ENCODE data around the gene TGM3. TPM values are rescaled to one million over a fixed set of nuclear protein-coding genes. Genes with fewer than 3 reads are reported as not detected.

TGM3 gene
- total and polyA plus RNA-seq, 9 donors: 0.13 to 0.91 (median 0.38) TPM

DNA sequence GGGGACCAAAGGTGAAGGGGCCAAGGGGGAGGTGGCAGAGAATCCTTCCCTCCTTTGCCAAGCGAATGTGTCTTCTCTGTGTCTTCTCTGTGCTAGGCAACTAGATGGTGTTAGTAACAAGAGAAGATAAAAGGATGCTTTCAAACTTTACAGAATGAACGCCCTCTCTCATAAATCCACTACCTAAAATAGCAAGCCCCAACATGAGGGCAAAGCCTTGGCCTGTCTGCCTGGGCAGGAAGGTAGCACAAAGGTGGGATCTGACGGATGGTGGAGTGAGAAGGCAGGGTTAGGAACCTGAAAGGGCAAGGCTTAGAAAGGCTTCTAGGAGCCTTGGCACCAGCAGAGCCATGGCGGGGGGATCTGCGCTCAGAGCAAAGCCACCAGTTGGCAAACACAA, 13.6 kb upstream of the TGM3 start:
- 86% methylated on average over 1 of the region's 5 CpGs for WGBS (ENCODE audit: insufficient coverage)

DNA sequence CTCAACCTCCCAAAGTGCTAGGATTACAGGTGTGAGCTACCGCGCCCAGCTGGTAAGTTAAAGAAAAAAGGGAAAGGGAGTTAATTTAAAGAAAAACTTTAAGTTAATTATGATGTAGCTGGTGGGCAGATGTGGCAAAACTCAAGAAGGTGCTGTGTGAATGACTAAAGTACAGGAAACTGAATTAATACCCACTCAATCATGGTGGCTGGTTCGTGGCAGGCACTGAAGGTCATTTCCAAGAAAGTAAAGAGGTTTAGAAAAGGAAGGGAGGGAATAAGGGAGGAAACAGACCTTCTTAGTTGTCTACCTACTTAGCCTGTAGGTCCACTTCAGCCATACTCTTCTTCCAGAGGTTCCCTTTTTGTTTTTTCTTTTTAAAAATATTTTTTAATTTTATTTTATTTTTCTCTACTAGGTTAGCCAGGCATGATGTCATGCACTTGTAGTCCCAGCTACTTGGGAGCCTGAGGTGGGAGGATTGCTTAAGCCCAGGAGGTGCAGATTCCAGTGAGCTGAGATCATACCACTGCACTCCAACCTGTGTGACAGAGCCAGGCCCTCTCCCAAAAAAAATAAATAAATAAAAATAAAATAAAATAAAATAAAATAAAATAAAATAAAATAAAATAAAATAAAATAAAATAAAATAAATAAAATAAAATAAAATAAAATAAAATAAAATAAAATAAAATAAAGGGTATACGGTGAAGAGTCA, 11.9 kb upstream of the TGM3 start:
- Histone ChIP-seq H3K27me3 (ENCODE audit: control insufficient read depth, insufficient read depth, low read length) (no peaks in the 10 kb centered on the region), H3K27ac (ENCODE audit: low read length) (no peak overlapping the region), H3K36me3 (ENCODE audit: control insufficient read depth, insufficient read depth, low read length) (no peaks in the 10 kb centered on the region), H3K9me3 (replicated peaks; ENCODE audit: control insufficient read depth, low read depth, low read length) (peaks cover 2% of the 10 kb centered on the region), H3K4me1 (ENCODE audit: control insufficient read depth, insufficient read depth, low read length) (peaks cover 10% of the 10 kb centered on the region), H3K4me3 (ENCODE audit: low read length) (no peak overlapping the region)
- no peak for DNase-seq
- no CpG with 5 or more reads among the region's 4 CpGs for WGBS (ENCODE audit: insufficient coverage)

More for the DNA sequence above, 13.6 kb upstream of the TGM3 start:
- no peak for DNase-seq
- Histone ChIP-seq H3K4me3 (ENCODE audit: low read length) (no peak overlapping the region), H3K27ac (ENCODE audit: low read length) (no peak overlapping the region), H3K9me3 (replicated peaks; ENCODE audit: control insufficient read depth, low read depth, low read length) (peaks cover 2% of the 10 kb centered on the region), H3K27me3 (ENCODE audit: control insufficient read depth, insufficient read depth, low read length) (no peaks in the 10 kb centered on the region), H3K4me1 (ENCODE audit: control insufficient read depth, insufficient read depth, low read length) (peaks cover 10% of the 10 kb centered on the region), H3K36me3 (ENCODE audit: control insufficient read depth, insufficient read depth, low read length) (no peaks in the 10 kb centered on the region)

DNA sequence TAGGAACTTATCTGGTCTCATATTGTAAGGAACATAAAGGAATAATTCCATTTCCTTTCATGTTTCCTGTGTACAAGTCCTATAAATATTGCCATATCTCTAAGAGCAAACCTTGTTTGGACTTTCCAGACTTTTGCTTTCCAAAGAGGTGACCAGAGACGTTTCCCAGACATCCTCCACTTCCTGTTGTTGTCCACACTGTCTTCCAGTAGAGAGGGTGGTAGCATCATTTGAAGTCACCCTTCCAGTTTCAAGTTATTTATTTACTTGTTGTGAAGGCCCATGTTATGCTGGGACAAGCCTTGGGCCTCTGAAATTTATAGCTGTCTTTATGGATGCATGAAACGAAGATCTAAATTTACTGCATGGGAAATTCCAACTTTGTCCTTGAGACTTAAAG, 10.6 kb upstream of the TGM3 start:
- no peak for DNase-seq
- no CpG with 5 or more reads among the region's 2 CpGs for WGBS (ENCODE audit: insufficient coverage)
- no peaks in the 10 kb centered on the region for H3K27me3 ChIP-seq (ENCODE audit: control insufficient read depth, insufficient read depth, low read length)
- H3K9me3 ChIP-seq (replicated peaks; ENCODE audit: control insufficient read depth, low read depth, low read length): peaks cover 2% of the 10 kb centered on the region
- peaks cover 6% of the 10 kb centered on the region for H3K4me1 ChIP-seq (ENCODE audit: control insufficient read depth, insufficient read depth, low read length)
- H3K4me3 ChIP-seq (ENCODE audit: low read length): no peak overlapping the region
- H3K36me3 ChIP-seq (ENCODE audit: control insufficient read depth, insufficient read depth, low read length): no peaks in the 10 kb centered on the region
- no peak overlapping the region for H3K27ac ChIP-seq (ENCODE audit: low read length)

DNA sequence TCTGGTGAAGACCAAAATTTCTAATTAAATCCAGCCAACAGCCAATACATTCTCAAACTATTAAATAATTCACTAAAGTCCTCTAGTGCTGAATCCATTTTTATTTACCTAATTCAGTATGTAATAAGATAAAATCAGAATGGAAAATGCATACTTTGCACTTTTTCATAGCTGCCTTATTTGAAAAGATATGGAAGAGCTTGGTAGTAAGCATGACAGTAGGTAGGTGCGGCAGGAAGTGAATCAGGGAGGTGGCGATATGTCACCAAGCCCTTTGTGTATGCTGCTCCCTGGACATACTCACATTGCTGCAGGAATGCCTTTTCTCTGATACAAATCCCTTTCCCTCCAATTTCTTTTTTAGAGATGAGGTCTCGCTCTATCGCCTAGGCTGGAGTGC, 10.2 kb upstream of the TGM3 start:
- H3K36me3 ChIP-seq (ENCODE audit: control insufficient read depth, insufficient read depth, low read length): no peaks in the 10 kb centered on the region
- H3K4me3 ChIP-seq (ENCODE audit: low read length): no peak overlapping the region
- WGBS (ENCODE audit: insufficient coverage): 100% methylated on average over 1 of the region's 4 CpGs
- H3K27me3 ChIP-seq (ENCODE audit: control insufficient read depth, insufficient read depth, low read length): no peaks in the 10 kb centered on the region
- H3K9me3 ChIP-seq (replicated peaks; ENCODE audit: control insufficient read depth, low read depth, low read length): peaks cover 1% of the 10 kb centered on the region
- no peak for DNase-seq
- H3K4me1 ChIP-seq (ENCODE audit: control insufficient read depth, insufficient read depth, low read length): peaks cover 6% of the 10 kb centered on the region
- no peak overlapping the region for H3K27ac ChIP-seq (ENCODE audit: low read length)

DNA sequence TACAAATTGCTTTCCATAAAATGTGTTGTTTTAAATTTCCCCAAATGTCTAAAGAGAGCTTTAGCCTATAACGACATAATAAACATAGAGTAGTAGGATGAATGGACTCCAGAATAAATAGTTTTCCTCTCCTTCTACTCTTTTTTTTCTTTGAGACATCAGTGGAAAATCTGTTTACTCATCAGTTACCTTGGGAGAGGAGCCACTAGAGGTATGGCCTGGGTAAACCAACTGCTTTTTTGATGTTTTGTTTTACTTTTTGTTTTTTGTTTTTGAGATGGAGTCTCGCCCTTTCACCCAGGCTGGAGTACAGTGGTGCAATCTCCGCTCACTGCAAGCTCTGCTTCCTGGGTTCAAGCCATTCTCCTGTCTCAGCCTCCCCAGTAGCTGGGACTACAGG, 8.3 kb upstream of the TGM3 start:
- WGBS (ENCODE audit: insufficient coverage): 100% methylated on average over 2 of the region's 3 CpGs
- Histone ChIP-seq H3K4me3 (ENCODE audit: low read length) (no peak overlapping the region), H3K4me1 (ENCODE audit: control insufficient read depth, insufficient read depth, low read length) (peaks cover 6% of the 10 kb centered on the region), H3K27ac (ENCODE audit: low read length) (no peak overlapping the region), H3K9me3 (replicated peaks; ENCODE audit: control insufficient read depth, low read depth, low read length) (no peaks in the 10 kb centered on the region), H3K36me3 (ENCODE audit: control insufficient read depth, insufficient read depth, low read length) (no peaks in the 10 kb centered on the region), H3K27me3 (ENCODE audit: control insufficient read depth, insufficient read depth, low read length) (no peaks in the 10 kb centered on the region)
- no peak for DNase-seq

DNA sequence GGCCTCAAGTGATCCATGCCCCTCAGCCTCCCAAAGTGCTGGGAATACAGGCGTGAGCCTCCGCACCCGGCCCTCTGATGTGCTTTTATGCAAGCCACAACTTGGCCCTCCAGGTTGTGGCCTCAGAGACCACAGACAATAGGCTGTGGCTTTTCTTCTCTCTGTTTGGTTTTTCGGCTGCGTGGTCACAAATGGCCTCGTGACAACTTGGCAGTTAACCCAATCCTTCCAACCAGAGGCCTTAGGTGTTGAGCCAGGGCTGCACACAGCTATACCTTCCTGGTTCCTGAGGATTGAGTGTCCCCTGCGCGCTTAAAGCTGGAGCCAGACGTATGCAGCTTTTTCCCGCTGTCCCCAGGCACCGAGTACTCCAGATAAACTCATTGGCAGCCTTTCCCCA, 6.3 kb upstream of the TGM3 start:
- Histone ChIP-seq H3K4me1 (ENCODE audit: control insufficient read depth, insufficient read depth, low read length) (peaks cover 17% of the 10 kb centered on the region), H3K27ac (ENCODE audit: low read length) (no peak overlapping the region), H3K27me3 (ENCODE audit: control insufficient read depth, insufficient read depth, low read length) (no peaks in the 10 kb centered on the region), H3K4me3 (ENCODE audit: low read length) (no peak overlapping the region), H3K36me3 (ENCODE audit: control insufficient read depth, insufficient read depth, low read length) (no peaks in the 10 kb centered on the region), H3K9me3 (replicated peaks; ENCODE audit: control insufficient read depth, low read depth, low read length) (no peaks in the 10 kb centered on the region)
- peak; percentile 50 for DNase-seq
- 26% methylated on average over 10 of the region's 11 CpGs for WGBS (ENCODE audit: insufficient coverage)

DNA sequence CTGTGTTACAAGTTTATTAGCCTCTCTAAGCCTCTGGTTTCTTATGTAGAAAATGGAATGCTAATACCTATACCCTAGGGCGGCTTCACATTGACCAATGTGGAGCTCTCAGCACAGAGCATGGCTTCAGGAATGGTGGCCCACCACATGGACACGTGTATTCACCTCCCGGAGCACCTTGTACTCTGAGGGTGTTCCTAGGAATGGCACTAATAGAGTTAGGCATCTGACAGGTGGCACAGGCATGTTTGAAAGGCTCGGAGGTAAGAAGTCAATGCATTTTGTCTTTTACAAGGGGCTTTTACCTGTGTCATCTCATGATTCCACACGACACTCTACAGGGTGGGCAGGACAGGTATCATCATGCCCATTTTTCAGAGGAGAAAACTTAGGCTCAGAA, 5.3 kb upstream of the TGM3 start:
- H3K27me3 ChIP-seq (ENCODE audit: control insufficient read depth, insufficient read depth, low read length): no peaks in the 10 kb centered on the region
- DNase-seq: no peak
- peaks cover 24% of the 10 kb centered on the region for H3K4me1 ChIP-seq (ENCODE audit: control insufficient read depth, insufficient read depth, low read length)
- H3K4me3 ChIP-seq (ENCODE audit: low read length): no peak overlapping the region
- H3K9me3 ChIP-seq (replicated peaks; ENCODE audit: control insufficient read depth, low read depth, low read length): no peaks in the 10 kb centered on the region
- H3K27ac ChIP-seq (ENCODE audit: low read length): no peak overlapping the region
- WGBS (ENCODE audit: insufficient coverage): 91% methylated on average over 3 of the region's 5 CpGs
- H3K36me3 ChIP-seq (ENCODE audit: control insufficient read depth, insufficient read depth, low read length): no peaks in the 10 kb centered on the region

DNA sequence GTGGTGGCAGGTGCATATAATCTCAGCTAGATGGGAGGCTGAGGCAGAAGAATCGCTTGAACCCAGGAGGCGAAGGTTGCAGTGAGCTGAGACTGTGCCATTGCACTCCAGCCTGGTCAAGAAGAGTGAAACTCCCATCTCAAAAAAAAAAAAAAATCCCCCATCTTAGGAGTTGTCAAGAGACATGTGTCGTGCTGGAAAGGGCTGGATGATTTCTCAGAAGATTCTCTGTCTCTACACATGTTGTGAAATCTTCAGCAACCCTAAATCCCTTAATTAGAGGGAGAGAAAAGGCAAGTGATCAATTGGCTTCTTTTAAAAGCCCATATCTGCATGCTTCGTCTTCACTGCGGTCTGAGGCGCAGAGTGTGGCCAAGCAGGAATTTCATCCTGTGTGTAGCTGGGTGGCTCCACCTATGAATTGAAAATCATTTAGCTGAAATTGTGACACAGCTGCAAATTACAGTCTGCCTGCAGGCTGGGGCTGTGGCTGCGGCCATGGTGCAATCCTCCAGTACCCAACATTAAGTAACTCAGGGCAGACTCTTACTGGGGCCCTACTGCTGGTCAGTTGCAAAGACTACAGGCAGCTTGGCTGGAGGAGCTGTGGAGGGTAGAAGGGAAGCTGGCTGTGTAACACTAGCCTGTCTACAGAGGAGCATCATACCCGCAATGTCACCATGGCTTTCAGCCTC, 3.2 kb upstream of the TGM3 start:
- Histone ChIP-seq H3K4me3 (ENCODE audit: low read length) (no peak overlapping the region), H3K27ac (ENCODE audit: low read length) (no peak overlapping the region), H3K9me3 (replicated peaks; ENCODE audit: control insufficient read depth, low read depth, low read length) (no peaks in the 10 kb centered on the region), H3K27me3 (ENCODE audit: control insufficient read depth, insufficient read depth, low read length) (no peaks in the 10 kb centered on the region), H3K4me1 (ENCODE audit: control insufficient read depth, insufficient read depth, low read length) (peaks cover 43% of the 10 kb centered on the region), H3K36me3 (ENCODE audit: control insufficient read depth, insufficient read depth, low read length) (no peaks in the 10 kb centered on the region)
- DNase-seq: no peak
- WGBS (ENCODE audit: insufficient coverage): 84% methylated on average over 3 of the region's 8 CpGs

DNA sequence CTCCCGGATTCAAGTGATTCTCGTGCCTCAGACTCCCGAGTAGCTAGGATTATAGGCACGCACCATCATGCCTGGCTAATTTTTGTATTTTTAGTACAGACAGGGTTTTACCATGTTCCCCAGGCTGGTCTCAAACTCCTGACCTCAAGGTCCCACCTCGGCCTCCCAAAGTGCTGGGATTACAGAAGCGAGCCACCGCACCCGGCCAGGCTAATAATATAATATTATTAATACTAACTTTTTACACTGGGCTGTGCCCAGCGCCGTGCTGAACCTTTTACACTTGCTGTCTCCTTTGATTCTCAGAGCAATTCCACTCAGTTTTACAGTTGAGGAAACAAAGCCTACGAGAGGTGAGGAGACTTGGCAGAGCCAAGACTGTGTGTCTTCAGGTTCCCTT, 2.3 kb upstream of the TGM3 start:
- no peaks in the 10 kb centered on the region for H3K36me3 ChIP-seq (ENCODE audit: control insufficient read depth, insufficient read depth, low read length)
- 91% methylated on average over 5 of the region's 11 CpGs for WGBS (ENCODE audit: insufficient coverage)
- H3K4me1 ChIP-seq (ENCODE audit: control insufficient read depth, insufficient read depth, low read length): peaks cover 53% of the 10 kb centered on the region
- no peak for DNase-seq
- H3K9me3 ChIP-seq (replicated peaks; ENCODE audit: control insufficient read depth, low read depth, low read length): no peaks in the 10 kb centered on the region
- H3K27ac ChIP-seq (ENCODE audit: low read length): no peak overlapping the region
- no peak overlapping the region for H3K4me3 ChIP-seq (ENCODE audit: low read length)
- H3K27me3 ChIP-seq (ENCODE audit: control insufficient read depth, insufficient read depth, low read length): no peaks in the 10 kb centered on the region

DNA sequence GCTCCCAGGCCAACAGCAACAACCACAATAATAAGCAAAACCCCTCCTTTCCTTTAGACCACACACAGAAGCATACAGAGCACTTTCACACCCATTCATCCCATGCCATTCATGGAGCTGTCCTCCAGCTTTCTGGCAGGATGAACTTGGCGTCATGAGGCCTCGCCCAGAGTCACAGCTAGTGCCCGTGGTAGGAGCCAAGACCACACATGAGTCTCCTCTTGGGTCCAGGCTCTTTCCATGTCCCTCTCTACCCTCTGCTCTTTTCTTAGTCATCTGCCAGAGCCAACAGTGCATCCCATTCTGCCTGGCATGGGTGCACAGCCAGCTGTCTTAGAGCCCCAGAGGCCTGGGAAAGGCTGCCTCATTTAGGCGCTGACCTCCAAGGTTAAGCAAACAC, 1.8 kb upstream of the TGM3 start:
- WGBS (ENCODE audit: insufficient coverage): 84% methylated on average over 4 of the region's 4 CpGs
- H3K27me3 ChIP-seq (ENCODE audit: control insufficient read depth, insufficient read depth, low read length): no peaks in the 10 kb centered on the region

More for the DNA sequence above, 1.8 kb upstream of the TGM3 start:
- peaks cover 57% of the 10 kb centered on the region for H3K4me1 ChIP-seq (ENCODE audit: control insufficient read depth, insufficient read depth, low read length)
- H3K4me3 ChIP-seq (ENCODE audit: low read length): no peak overlapping the region
- H3K36me3 ChIP-seq (ENCODE audit: control insufficient read depth, insufficient read depth, low read length): no peaks in the 10 kb centered on the region
- H3K27ac ChIP-seq (ENCODE audit: low read length): no peak overlapping the region
- peak; percentile 66 for DNase-seq
- H3K9me3 ChIP-seq (replicated peaks; ENCODE audit: control insufficient read depth, low read depth, low read length): no peaks in the 10 kb centered on the region

Measured in muscle of leg (tissue), 11 donors.